ENCODE measurements around the gene MGLL. TPM values are rescaled to one million over a fixed set of nuclear protein-coding genes. Genes with fewer than 3 reads are reported as not detected.

Gene MGLL
- total RNA-seq, 1 donor from 2014 or later = 9.4 TPM

GRCh38 chr3:127768346-127769008 lies 53.8 kb downstream of the MGLL start:
- Mint-ChIP-seq H3K4me1 (ENCODE audit: unreplicated experiment) (peaks cover 4% of the 10 kb centered on the region), H3K27ac (no peak overlapping the region)
- DNase-seq (ENCODE audit: extremely low spot score, unreplicated experiment) = no peak

GRCh38 chr3:127767126-127767525 lies 55.2 kb downstream of the MGLL start:
- no peak for DNase-seq (ENCODE audit: extremely low spot score, unreplicated experiment)
- H3K4me3 Mint-ChIP-seq = no peak overlapping the region

More at GRCh38 chr3:127768346-127769008, 53.8 kb downstream of the MGLL start:
- Mint-ChIP-seq H3K36me3 (no peaks in the 10 kb centered on the region), H3K9me3 (peaks cover 6% of the 10 kb centered on the region), H3K4me3 (no peak overlapping the region), H3K27me3 (no peaks in the 10 kb centered on the region)
- no peak for TF ChIP-seq CTCF (conservative IDR thresholded peaks at IDR 0.05)

GRCh38 chr3:127765735-127766134 lies 56.6 kb downstream of the MGLL start:
- Mint-ChIP-seq H3K4me1 (ENCODE audit: unreplicated experiment) (peaks cover 14% of the 10 kb centered on the region), H3K27ac (no peak overlapping the region), H3K9me3 (peaks cover 6% of the 10 kb centered on the region), H3K4me3 (no peak overlapping the region), H3K36me3 (no peaks in the 10 kb centered on the region), H3K27me3 (peaks cover 7% of the 10 kb centered on the region)
- no peak for DNase-seq (ENCODE audit: extremely low spot score, unreplicated experiment)
- TF ChIP-seq CTCF (conservative IDR thresholded peaks at IDR 0.05) = no peak

More at GRCh38 chr3:127767126-127767525, 55.2 kb downstream of the MGLL start:
- Mint-ChIP-seq H3K4me1 (ENCODE audit: unreplicated experiment) (peaks cover 11% of the 10 kb centered on the region), H3K27me3 (peaks cover 4% of the 10 kb centered on the region), H3K27ac (no peak overlapping the region), H3K36me3 (no peaks in the 10 kb centered on the region), H3K9me3 (peaks cover 6% of the 10 kb centered on the region)
- TF ChIP-seq CTCF (conservative IDR thresholded peaks at IDR 0.05) = no peak

- no peak for DNase-seq (ENCODE audit: extremely low spot score, unreplicated experiment)
- H3K4me3 Mint-ChIP-seq = no peak overlapping the region
- peaks cover 14% of the 10 kb centered on the region for H3K4me1 Mint-ChIP-seq (ENCODE audit: unreplicated experiment)
- peaks cover 7% of the 10 kb centered on the region for H3K27me3 Mint-ChIP-seq
- TF ChIP-seq CTCF (conservative IDR thresholded peaks at IDR 0.05) = no peak
- no peak overlapping the region for H3K27ac Mint-ChIP-seq
- peaks cover 6% of the 10 kb centered on the region for H3K9me3 Mint-ChIP-seq
- no peaks in the 10 kb centered on the region for H3K36me3 Mint-ChIP-seq
These were observed 57.4 kb downstream of the MGLL start for GRCh38 chr3:127764841-127765362.

GRCh38 chr3:127764301-127764700 lies 58.0 kb downstream of the MGLL start:
- Mint-ChIP-seq H3K4me1 (ENCODE audit: unreplicated experiment) (peaks cover 14% of the 10 kb centered on the region), H3K9me3 (peaks cover 6% of the 10 kb centered on the region), H3K36me3 (no peaks in the 10 kb centered on the region), H3K27me3 (peaks cover 7% of the 10 kb centered on the region), H3K4me3 (no peak overlapping the region), H3K27ac (no peak overlapping the region)
- TF ChIP-seq CTCF (conservative IDR thresholded peaks at IDR 0.05) = no peak
- no peak for DNase-seq (ENCODE audit: extremely low spot score, unreplicated experiment)
